Spleen (tissue), 7 donors: ENCODE measurements around the gene LYRM4.

Source experiments
- CTCF ChIP-seq, 11 experiments: fragments of 200-600 bp in 7 of 11; fragments of 450-650 bp in 4 of 11; sonication (generic) in 4 of 11; IDR thresholded peaks in 8 of 11; conservative IDR thresholded peaks in 3 of 11; 1 replicate in 7 of 11; 2 replicates in 4 of 11; pipeline versions ENCODE4 v1.4.0 to v1.8.0; 2016 to 2021; ENCODE audit warnings: antibody characterized with exemption in 11 of 11, inconsistent platforms in 4 of 11, mild to moderate bottlenecking in 1 of 11
- POLR2A ChIP-seq, 3 donors: fragments of 450-650 bp; IDR thresholded peaks; one replicate each; pipeline ENCODE4 v1.5.1; 2017; ENCODE audit warnings: antibody characterized with exemption in 3 of 3, mild to moderate bottlenecking in 1 of 3
- POLR2AphosphoS5 ChIP-seq, 3 donors: sonication (generic); formaldehyde crosslinking; IDR thresholded peaks; one replicate each; pipeline ENCODE4 v1.5.1; 2017; ENCODE audit warnings: antibody characterized with exemption in 3 of 3
- donor health status: DM: no; HTN: no; CAD: no; lungs with moderate emphysema.
- donor health status: DM: no; HTN: no; CAD: no.
- donor health status: DM: no; HTN: no; CAD: no.

- TF ChIP-seq CTCF (IDR thresholded peaks at IDR 0.05 in 8 of 11, conservative IDR thresholded peaks at IDR 0.05 in 3 of 11) (no peak), POLR2AphosphoS5 (IDR thresholded peaks at IDR 0.05) (no peak), POLR2A (IDR thresholded peaks at IDR 0.05) (no peak)
Observed at GRCh38 chr6:5243069-5243468, 17.7 kb downstream of the LYRM4 start.
